C1 segment of cervical spinal cord (tissue), 14 donors: ENCODE measurements around the gene ACCSL.

ENCODE experiments used
- DNase-seq, 14 donors: peaks; one replicate each; lab custom pipeline; 2025; lab: John Stamatoyannopoulos, UW

Gene ACCSL

GRCh38 chr11:44096360-44097185 lies 48.8 kb downstream of the ACCSL start:
- DNase-seq: no peak

- no peak for DNase-seq
Observed at GRCh38 chr11:44097821-44098220, 50.0 kb downstream of the ACCSL start.

GRCh38 chr11:44101098-44101497 lies 53.3 kb downstream of the ACCSL start:
- DNase-seq: no peak

GRCh38 chr11:44104481-44105294 lies 56.9 kb downstream of the ACCSL start:
- no peak for DNase-seq

GRCh38 chr11:44108260-44108659 lies 60.5 kb downstream of the ACCSL start:
- no peak for DNase-seq
